HUES6 (cell line): Measurements from ENCODE around the gene TOLLIP.
"Not testable (repeated sequence)": the region's sequence is repeated elsewhere in the genome, so short reads cannot be mapped to it uniquely, and the experiment has no call there.

ENCODE experiments used
- H3K27ac ChIP-seq: 2 replicates; pipeline ENCODE4 v1.7.0; 2013; ENCODE audit warnings: low read depth, mild to moderate bottlenecking, low read length, inconsistent platforms
- H3K27me3 ChIP-seq: 2 replicates; pipeline ENCODE4 v1.6.1; 2013; ENCODE audit warnings: low read length; ENCODE audit not compliant: control insufficient read depth, insufficient read depth
- H3K36me3 ChIP-seq: 2 replicates; pipeline ENCODE4 v1.6.1; 2013; ENCODE audit warnings: low read length; ENCODE audit not compliant: control insufficient read depth, insufficient read depth
- H3K4me1 ChIP-seq: 2 replicates; pipeline ENCODE4 v1.6.1; 2013; ENCODE audit warnings: low read length; ENCODE audit not compliant: control insufficient read depth, insufficient read depth
- H3K4me3 ChIP-seq: 2 replicates; pipeline ENCODE4 v1.5.1; 2013; ENCODE audit warnings: low read depth, low read length
- H3K9ac ChIP-seq: one replicate; pipeline ENCODE4 v1.6.1; 2013; ENCODE audit warnings: mild to moderate bottlenecking, low read length
- H3K9me3 ChIP-seq: 2 replicates; pipeline ENCODE4 v1.6.1; 2013; ENCODE audit warnings: low read depth, low read length; ENCODE audit not compliant: control insufficient read depth, insufficient read depth

TOLLIP gene

DNA sequence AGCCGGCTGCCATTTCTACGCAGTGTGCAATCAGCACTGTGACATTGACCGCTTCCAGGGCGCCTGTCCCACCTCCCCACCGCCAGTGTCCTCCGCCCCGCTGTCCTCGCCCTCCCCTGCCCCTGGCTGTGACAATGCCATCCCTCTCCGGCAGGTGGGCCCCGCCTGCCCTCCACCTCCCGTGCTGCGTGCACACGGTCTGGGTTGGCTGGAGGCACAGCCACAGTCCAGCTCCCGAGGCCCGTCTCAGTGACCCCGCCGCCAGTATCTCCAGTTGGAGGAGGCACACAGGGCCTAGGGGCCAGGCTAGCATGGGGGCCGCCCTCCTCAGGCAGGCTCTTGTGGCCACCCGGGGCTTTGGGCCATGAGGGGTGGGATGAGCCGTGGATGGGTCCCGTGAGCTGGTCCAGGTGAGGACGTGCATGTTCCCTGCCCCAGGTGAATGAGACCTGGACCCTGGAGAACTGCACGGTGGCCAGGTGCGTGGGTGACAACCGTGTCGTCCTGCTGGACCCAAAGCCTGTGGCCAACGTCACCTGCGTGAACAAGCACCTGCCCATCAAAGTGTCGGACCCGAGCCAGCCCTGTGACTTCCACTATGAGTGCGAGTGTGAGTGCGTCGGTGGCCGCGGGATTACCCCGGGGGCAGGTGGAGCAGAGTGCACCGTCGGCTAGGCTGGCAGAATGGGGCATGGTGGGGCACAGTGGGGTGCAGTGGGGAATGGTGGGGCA, 56.9 kb downstream of the TOLLIP start:
- H3K27ac ChIP-seq: no peak overlapping the region

DNA sequence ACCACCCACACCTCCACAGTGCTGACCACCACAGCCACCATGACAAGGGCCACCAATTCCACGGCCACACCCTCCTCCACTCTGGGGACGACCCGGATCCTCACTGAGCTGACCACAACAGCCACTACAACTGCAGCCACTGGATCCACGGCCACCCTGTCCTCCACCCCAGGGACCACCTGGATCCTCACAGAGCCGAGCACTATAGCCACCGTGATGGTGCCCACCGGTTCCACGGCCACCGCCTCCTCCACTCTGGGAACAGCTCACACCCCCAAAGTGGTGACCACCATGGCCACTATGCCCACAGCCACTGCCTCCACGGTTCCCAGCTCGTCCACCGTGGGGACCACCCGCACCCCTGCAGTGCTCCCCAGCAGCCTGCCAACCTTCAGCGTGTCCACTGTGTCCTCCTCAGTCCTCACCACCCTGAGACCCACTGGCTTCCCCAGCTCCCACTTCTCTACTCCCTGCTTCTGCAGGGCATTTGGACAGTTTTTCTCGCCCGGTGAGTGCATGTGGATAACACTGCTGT, 58.1 kb downstream of the TOLLIP start:
- no peaks in the 10 kb centered on the region for H3K4me1 ChIP-seq
- no peak overlapping the region for H3K4me3 ChIP-seq
- no peaks in the 10 kb centered on the region for H3K27me3 ChIP-seq
- no peaks in the 10 kb centered on the region for H3K36me3 ChIP-seq
- H3K9ac ChIP-seq: no peak overlapping the region
- peaks cover 28% of the 10 kb centered on the region for H3K9me3 ChIP-seq
- H3K27ac ChIP-seq: no peak overlapping the region

More for the DNA sequence above, 56.9 kb downstream of the TOLLIP start:
- Histone ChIP-seq H3K9ac (no peak overlapping the region), H3K4me1 (no peaks in the 10 kb centered on the region), H3K4me3 (no peak overlapping the region), H3K36me3 (no peaks in the 10 kb centered on the region), H3K9me3 (peaks cover 23% of the 10 kb centered on the region), H3K27me3 (no peaks in the 10 kb centered on the region)

DNA sequence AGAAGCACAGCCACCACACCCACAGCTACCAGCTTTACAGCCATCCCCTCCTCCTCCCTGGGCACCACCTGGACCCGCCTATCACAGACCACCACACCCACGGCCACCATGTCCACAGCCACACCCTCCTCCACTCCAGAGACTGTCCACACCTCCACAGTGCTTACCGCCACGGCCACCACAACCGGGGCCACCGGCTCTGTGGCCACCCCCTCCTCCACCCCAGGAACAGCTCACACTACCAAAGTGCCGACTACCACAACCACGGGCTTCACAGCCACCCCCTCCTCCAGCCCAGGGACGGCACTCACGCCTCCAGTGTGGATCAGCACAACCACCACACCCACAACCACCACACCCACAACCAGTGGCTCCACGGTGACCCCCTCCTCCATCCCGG, 59.0 kb downstream of the TOLLIP start:
- not testable (repeated sequence) for H3K4me3 ChIP-seq, H3K36me3 ChIP-seq, H3K9ac ChIP-seq, H3K27ac ChIP-seq, H3K27me3 ChIP-seq, H3K4me1 ChIP-seq
- H3K9me3 ChIP-seq: peaks cover 35% of the 10 kb centered on the region

DNA sequence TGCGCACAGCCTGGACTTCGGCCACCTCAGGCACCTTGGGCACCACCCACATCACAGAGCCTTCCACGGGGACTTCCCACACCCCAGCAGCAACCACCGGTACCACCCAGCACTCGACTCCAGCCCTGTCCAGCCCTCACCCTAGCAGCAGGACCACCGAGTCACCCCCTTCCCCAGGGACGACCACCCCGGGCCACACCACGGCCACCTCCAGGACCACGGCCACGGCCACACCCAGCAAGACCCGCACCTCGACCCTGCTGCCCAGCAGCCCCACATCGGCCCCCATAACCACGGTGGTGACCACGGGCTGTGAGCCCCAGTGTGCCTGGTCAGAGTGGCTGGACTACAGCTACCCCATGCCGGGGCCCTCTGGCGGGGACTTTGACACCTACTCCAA, 60.5 kb downstream of the TOLLIP start:
- H3K36me3 ChIP-seq, H3K4me3 ChIP-seq, H3K27ac ChIP-seq, H3K27me3 ChIP-seq, H3K9ac ChIP-seq, H3K4me1 ChIP-seq: not testable (repeated sequence)
- H3K9me3 ChIP-seq: peaks cover 35% of the 10 kb centered on the region

DNA sequence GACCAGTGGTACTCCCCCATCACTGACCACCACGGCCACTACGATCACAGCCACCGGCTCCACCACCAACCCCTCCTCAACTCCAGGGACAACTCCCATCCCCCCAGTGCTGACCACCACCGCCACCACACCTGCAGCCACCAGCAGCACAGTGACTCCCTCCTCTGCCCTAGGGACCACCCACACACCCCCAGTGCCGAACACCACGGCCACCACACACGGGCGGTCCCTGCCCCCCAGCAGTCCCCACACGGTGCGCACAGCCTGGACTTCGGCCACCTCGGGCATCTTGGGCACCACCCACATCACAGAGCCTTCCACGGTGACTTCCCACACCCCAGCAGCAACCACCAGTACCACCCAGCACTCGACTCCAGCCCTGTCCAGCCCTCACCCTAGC, 62.4 kb downstream of the TOLLIP start:
- H3K27me3 ChIP-seq, H3K9ac ChIP-seq, H3K4me3 ChIP-seq, H3K27ac ChIP-seq, H3K4me1 ChIP-seq, H3K36me3 ChIP-seq: not testable (repeated sequence)
- peaks cover 41% of the 10 kb centered on the region for H3K9me3 ChIP-seq

DNA sequence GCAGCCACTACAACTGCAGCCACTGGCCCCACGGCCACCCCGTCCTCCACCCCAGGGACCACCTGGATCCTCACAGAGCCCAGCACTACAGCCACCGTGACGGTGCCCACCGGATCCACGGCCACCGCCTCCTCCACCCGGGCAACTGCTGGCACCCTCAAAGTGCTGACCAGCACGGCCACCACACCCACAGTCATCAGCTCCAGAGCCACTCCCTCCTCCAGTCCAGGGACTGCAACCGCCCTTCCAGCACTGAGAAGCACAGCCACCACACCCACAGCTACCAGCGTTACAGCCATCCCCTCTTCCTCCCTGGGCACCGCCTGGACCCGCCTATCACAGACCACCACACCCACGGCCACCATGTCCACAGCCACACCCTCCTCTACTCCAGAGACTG, 63.1 kb downstream of the TOLLIP start:
- H3K27ac ChIP-seq, H3K9ac ChIP-seq, H3K36me3 ChIP-seq, H3K4me3 ChIP-seq, H3K4me1 ChIP-seq, H3K27me3 ChIP-seq: not testable (repeated sequence)
- H3K9me3 ChIP-seq: peaks cover 36% of the 10 kb centered on the region

DNA sequence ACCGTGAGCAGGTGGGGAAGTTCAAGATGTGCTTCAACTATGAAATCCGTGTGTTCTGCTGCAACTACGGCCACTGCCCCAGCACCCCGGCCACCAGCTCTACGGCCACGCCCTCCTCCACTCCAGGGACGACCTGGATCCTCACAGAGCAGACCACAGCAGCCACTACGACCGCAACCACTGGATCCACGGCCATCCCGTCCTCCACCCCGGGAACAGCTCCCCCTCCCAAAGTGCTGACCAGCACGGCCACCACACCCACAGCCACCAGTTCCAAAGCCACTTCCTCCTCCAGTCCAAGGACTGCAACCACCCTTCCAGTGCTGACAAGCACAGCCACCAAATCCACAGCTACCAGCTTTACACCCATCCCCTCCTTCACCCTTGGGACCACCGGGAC, 63.7 kb downstream of the TOLLIP start:
- H3K9me3 ChIP-seq: peaks cover 31% of the 10 kb centered on the region
- not testable (repeated sequence) for H3K9ac ChIP-seq, H3K36me3 ChIP-seq, H3K4me1 ChIP-seq, H3K27me3 ChIP-seq, H3K4me3 ChIP-seq, H3K27ac ChIP-seq

DNA sequence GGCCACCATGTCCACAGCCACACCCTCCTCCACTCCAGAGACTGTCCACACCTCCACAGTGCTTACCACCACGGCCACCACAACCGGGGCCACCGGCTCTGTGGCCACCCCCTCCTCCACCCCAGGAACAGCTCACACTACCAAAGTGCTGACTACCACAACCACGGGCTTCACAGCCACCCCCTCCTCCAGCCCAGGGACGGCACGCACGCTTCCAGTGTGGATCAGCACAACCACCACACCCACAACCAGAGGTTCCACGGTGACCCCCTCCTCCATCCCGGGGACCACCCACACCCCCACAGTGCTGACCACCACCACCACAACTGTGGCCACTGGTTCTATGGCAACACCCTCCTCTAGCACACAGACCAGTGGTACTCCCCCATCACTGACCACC, 64.9 kb downstream of the TOLLIP start:
- not testable (repeated sequence) for H3K27ac ChIP-seq, H3K27me3 ChIP-seq, H3K4me3 ChIP-seq, H3K9ac ChIP-seq, H3K4me1 ChIP-seq, H3K36me3 ChIP-seq
- H3K9me3 ChIP-seq: peaks cover 26% of the 10 kb centered on the region

DNA sequence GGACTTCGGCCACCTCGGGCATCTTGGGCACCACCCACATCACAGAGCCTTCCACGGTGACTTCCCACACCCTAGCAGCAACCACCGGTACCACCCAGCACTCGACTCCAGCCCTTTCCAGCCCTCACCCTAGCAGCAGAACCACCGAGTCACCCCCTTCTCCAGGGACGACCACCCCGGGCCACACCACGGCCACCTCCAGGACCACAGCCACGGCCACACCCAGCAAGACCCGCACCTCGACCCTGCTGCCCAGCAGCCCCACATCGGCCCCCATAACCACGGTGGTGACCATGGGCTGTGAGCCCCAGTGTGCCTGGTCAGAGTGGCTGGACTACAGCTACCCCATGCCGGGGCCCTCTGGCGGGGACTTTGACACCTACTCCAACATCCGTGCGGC, 65.9 kb downstream of the TOLLIP start:
- H3K9me3 ChIP-seq: peaks cover 25% of the 10 kb centered on the region; the same call in 1 of the 2 replicates
- H3K4me3 ChIP-seq, H3K9ac ChIP-seq, H3K27ac ChIP-seq, H3K27me3 ChIP-seq, H3K4me1 ChIP-seq, H3K36me3 ChIP-seq: not testable (repeated sequence)

DNA sequence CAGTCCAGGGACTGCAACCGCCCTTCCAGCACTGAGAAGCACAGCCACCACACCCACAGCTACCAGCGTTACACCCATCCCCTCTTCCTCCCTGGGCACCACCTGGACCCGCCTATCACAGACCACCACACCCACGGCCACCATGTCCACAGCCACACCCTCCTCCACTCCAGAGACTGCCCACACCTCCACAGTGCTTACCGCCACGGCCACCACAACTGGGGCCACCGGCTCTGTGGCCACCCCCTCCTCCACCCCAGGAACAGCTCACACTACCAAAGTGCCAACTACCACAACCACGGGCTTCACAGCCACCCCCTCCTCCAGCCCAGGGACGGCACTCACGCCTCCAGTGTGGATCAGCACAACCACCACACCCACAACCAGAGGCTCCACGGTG, 66.7 kb downstream of the TOLLIP start:
- not testable (repeated sequence) for H3K27me3 ChIP-seq, H3K4me1 ChIP-seq, H3K36me3 ChIP-seq, H3K9ac ChIP-seq, H3K27ac ChIP-seq, H3K4me3 ChIP-seq
- peaks cover 21% of the 10 kb centered on the region; the same call in 1 of the 2 replicates for H3K9me3 ChIP-seq

DNA sequence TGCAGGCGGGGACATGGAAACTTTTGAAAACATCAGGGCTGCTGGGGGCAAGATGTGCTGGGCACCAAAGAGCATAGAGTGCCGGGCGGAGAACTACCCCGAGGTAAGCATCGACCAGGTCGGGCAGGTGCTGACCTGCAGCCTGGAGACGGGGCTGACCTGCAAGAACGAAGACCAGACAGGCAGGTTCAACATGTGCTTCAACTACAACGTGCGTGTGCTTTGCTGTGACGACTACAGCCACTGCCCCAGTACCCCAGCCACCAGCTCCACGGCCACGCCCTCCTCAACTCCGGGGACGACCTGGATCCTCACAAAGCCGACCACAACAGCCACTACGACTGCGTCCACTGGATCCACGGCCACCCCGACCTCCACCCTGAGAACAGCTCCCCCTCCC, 67.1 kb downstream of the TOLLIP start:
- H3K9ac ChIP-seq: no peak overlapping the region
- no peak overlapping the region for H3K4me3 ChIP-seq
- H3K27me3 ChIP-seq: no peaks in the 10 kb centered on the region
- H3K4me1 ChIP-seq: no peaks in the 10 kb centered on the region
- H3K9me3 ChIP-seq: peaks cover 21% of the 10 kb centered on the region; the same call in 1 of the 2 replicates
- H3K27ac ChIP-seq: no peak overlapping the region
- H3K36me3 ChIP-seq: no peaks in the 10 kb centered on the region
